Measurements from ENCODE around the gene COL4A1. TPM values are rescaled to one million over a fixed set of nuclear protein-coding genes. Genes with fewer than 3 reads are reported as not detected.

Gene COL4A1
- total RNA-seq, 2 experiments from 2014 or later: 0.08 to 0.16 TPM

GRCh38 chr13:110354123-110354627 is 47.2 kb upstream of the COL4A1 start:
- peaks cover 7% of the 10 kb centered on the region for H3K27me3 Mint-ChIP-seq
- no peaks in the 10 kb centered on the region for H3K9me3 Mint-ChIP-seq
- no peak overlapping the region for H3K4me3 ChIP-seq (ENCODE audit: low read length)
- H3K36me3 ChIP-seq (ENCODE audit: insufficient read depth, low read length): no peaks in the 10 kb centered on the region
- no peak overlapping the region for H3K4me3 Mint-ChIP-seq
- no peak overlapping the region for H3K27ac Mint-ChIP-seq
- no peak for TF ChIP-seq CTCF (IDR thresholded peaks at IDR 0.05)
- peaks cover 0 to 3% of the 10 kb centered on the region in 2 experiments for H3K27me3 ChIP-seq (ENCODE audit: control insufficient read depth in 1 of 2, insufficient read depth in 2 of 2, low read length in 2 of 2)
- DNase-seq (no peak), ATAC-seq (ENCODE audit: poor library complexity) (no peak)
- peaks cover 0 to 3% of the 10 kb centered on the region in 2 experiments for H3K9me3 ChIP-seq (ENCODE audit: control insufficient read depth in 1 of 2, insufficient read depth in 1 of 2, low read length in 2 of 2)
- no peaks in the 10 kb centered on the region for H3K4me1 ChIP-seq (ENCODE audit: insufficient read depth, low read length)
- no peak overlapping the region for H3K27ac ChIP-seq (ENCODE audit: low read depth in 1 of 2, low read length in 2 of 2)
- no peaks in the 10 kb centered on the region for H3K4me1 Mint-ChIP-seq (ENCODE audit: low read depth)
- no peaks in the 10 kb centered on the region for H3K36me3 Mint-ChIP-seq (ENCODE audit: low read depth)
- intact Hi-C loops (cut with DNase I, micrococcal nuclease): no loop called here
- ChIA-PET POLR2A (no interaction called here), CTCF (no interaction called here)

GRCh38 chr13:110353339-110353977 is 46.5 kb upstream of the COL4A1 start:
- intact Hi-C loops (cut with DNase I, micrococcal nuclease): no loop called here
- TF ChIP-seq CTCF (IDR thresholded peaks at IDR 0.05): no peak
- Histone ChIP-seq H3K36me3 (ENCODE audit: insufficient read depth, low read length) (no peaks in the 10 kb centered on the region), H3K27me3 (ENCODE audit: control insufficient read depth in 1 of 2, insufficient read depth in 2 of 2, low read length in 2 of 2) (peaks cover 0 to 3% of the 10 kb centered on the region in 2 experiments), H3K9me3 (ENCODE audit: control insufficient read depth in 1 of 2, insufficient read depth in 1 of 2, low read length in 2 of 2) (peaks cover 0 to 3% of the 10 kb centered on the region in 2 experiments), H3K4me3 (ENCODE audit: low read length) (no peak overlapping the region), H3K4me1 (ENCODE audit: insufficient read depth, low read length) (no peaks in the 10 kb centered on the region), H3K27ac (ENCODE audit: low read depth in 1 of 2, low read length in 2 of 2) (no peak overlapping the region)
- ChIA-PET CTCF (no interaction called here), POLR2A (no interaction called here)
- ATAC-seq (ENCODE audit: poor library complexity): no peak
- H3K27me3 Mint-ChIP-seq: peaks cover 7% of the 10 kb centered on the region
- no peak for DNase-seq
- no peak overlapping the region for H3K27ac Mint-ChIP-seq
- H3K9me3 Mint-ChIP-seq: no peaks in the 10 kb centered on the region
- H3K4me1 Mint-ChIP-seq (ENCODE audit: low read depth): no peaks in the 10 kb centered on the region
- H3K36me3 Mint-ChIP-seq (ENCODE audit: low read depth): no peaks in the 10 kb centered on the region
- H3K4me3 Mint-ChIP-seq: no peak overlapping the region

DNA sequence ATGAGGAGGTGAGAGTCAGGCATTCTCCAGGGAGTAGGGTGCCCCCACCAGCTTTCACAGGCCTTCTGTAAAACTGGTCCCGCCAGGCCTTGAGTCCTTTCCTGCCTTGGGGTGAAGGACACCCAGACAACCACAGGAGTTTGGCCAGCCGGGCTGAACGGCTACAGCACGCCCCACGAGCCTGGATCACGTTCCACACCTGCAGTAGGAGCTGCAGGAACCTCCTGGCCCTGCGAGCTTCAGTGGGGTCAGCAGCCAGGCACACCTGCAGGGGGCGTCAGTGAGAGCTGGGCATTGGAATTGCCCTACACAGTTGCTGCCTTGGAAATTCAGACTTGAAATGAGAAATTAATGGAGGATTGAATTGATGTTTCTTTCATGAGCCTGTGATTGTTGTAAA is 45.8 kb upstream of the COL4A1 start:
- intact Hi-C loops (cut with DNase I, micrococcal nuclease): no loop called here
- H3K27me3 ChIP-seq (ENCODE audit: control insufficient read depth in 1 of 2, insufficient read depth in 2 of 2, low read length in 2 of 2): peaks cover 0 to 3% of the 10 kb centered on the region in 2 experiments
- ChIA-PET CTCF (no interaction called here), POLR2A (no interaction called here)
- Mint-ChIP-seq H3K9me3 (no peaks in the 10 kb centered on the region), H3K4me1 (ENCODE audit: low read depth) (no peaks in the 10 kb centered on the region), H3K4me3 (no peak overlapping the region), H3K27me3 (peaks cover 13% of the 10 kb centered on the region), H3K36me3 (ENCODE audit: low read depth) (no peaks in the 10 kb centered on the region), H3K27ac (no peak overlapping the region)
- ATAC-seq (ENCODE audit: poor library complexity) (no peak), DNase-seq (no peak)
- no peak overlapping the region for H3K4me3 ChIP-seq (ENCODE audit: low read length)
- no peak for TF ChIP-seq CTCF (IDR thresholded peaks at IDR 0.05)
- H3K4me1 ChIP-seq (ENCODE audit: insufficient read depth, low read length): no peaks in the 10 kb centered on the region
- H3K36me3 ChIP-seq (ENCODE audit: insufficient read depth, low read length): no peaks in the 10 kb centered on the region
- no peak overlapping the region for H3K27ac ChIP-seq (ENCODE audit: low read depth in 1 of 2, low read length in 2 of 2)
- H3K9me3 ChIP-seq (ENCODE audit: control insufficient read depth in 1 of 2, insufficient read depth in 1 of 2, low read length in 2 of 2): peaks cover 0 to 3% of the 10 kb centered on the region in 2 experiments

Measured in CD4-positive, alpha-beta T cell (primary cell).